Measurements from ENCODE around the gene PDZD8. TPM values are rescaled to one million over a fixed set of nuclear protein-coding genes. Genes with fewer than 3 reads are reported as not detected.

Gene PDZD8
- total RNA-seq, 1 donor from 2014 or later: 27.0 TPM

DNA sequence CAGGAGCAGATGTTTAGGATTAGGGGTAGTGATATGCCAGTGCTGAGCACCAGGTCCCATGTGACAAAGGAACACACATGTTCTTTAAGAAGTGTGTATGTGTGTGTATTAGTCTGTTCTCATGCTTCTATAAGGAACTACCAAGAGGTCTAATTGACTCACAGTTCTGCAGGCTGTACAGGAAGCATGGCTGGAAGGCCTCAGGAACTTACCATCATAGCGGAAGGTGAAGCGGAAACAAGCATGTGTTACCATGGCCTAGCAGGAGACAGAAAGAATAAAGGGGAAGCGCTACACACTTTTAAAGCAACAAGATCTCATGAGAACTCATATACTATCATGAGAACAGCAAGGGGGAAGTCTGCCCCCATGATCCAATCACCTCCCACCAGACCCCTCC is 22.8 kb upstream of the PDZD8 start:
- TF ChIP-seq POLR2AphosphoS5 (IDR thresholded peaks at IDR 0.05; ENCODE audit: insufficient read depth in 1 of 2, low read depth in 1 of 2) (no peak), POLR2A (IDR thresholded peaks at IDR 0.05) (no peak)
- TF ChIP-seq, protein P1, sequence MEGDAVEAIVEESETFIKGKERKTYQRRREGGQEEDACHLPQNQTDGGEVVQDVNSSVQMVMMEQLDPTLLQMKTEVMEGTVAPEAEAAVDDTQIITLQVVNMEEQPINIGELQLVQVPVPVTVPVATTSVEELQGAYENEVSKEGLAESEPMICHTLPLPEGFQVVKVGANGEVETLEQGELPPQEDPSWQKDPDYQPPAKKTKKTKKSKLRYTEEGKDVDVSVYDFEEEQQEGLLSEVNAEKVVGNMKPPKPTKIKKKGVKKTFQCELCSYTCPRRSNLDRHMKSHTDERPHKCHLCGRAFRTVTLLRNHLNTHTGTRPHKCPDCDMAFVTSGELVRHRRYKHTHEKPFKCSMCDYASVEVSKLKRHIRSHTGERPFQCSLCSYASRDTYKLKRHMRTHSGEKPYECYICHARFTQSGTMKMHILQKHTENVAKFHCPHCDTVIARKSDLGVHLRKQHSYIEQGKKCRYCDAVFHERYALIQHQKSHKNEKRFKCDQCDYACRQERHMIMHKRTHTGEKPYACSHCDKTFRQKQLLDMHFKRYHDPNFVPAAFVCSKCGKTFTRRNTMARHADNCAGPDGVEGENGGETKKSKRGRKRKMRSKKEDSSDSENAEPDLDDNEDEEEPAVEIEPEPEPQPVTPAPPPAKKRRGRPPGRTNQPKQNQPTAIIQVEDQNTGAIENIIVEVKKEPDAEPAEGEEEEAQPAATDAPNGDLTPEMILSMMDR (IDR thresholded peaks at IDR 0.05): no peak
- no peak overlapping the region for H3K27ac ChIP-seq
- intact Hi-C loops (cut with DNase I): no loop called here
- H3K27me3 ChIP-seq: no peaks in the 10 kb centered on the region
- DNase-seq (ENCODE audit: extremely low spot score in 2 of 2): no peak
- no peaks in the 10 kb centered on the region for H3K36me3 ChIP-seq
- no peak overlapping the region for H3K4me3 ChIP-seq
- H3K4me1 ChIP-seq: no peaks in the 10 kb centered on the region
- H3K9me3 ChIP-seq: no peaks in the 10 kb centered on the region

GRCh38 chr10:117391436-117392205 is 16.4 kb upstream of the PDZD8 start:
- intact Hi-C loops (cut with DNase I): no loop called here
- H3K36me3 ChIP-seq: no peaks in the 10 kb centered on the region
- peaks cover 6% of the 10 kb centered on the region for H3K4me1 ChIP-seq
- no peaks in the 10 kb centered on the region for H3K27me3 ChIP-seq
- H3K4me3 ChIP-seq: no peak overlapping the region
- DNase-seq (ENCODE audit: extremely low spot score in 2 of 2): no peak
- H3K27ac ChIP-seq: no peak overlapping the region
- TF ChIP-seq, protein P1 (IDR thresholded peaks at IDR 0.05): no peak
- no peak for TF ChIP-seq POLR2AphosphoS5 (IDR thresholded peaks at IDR 0.05; ENCODE audit: insufficient read depth in 1 of 2, low read depth in 1 of 2)
- H3K9me3 ChIP-seq: no peaks in the 10 kb centered on the region

DNA sequence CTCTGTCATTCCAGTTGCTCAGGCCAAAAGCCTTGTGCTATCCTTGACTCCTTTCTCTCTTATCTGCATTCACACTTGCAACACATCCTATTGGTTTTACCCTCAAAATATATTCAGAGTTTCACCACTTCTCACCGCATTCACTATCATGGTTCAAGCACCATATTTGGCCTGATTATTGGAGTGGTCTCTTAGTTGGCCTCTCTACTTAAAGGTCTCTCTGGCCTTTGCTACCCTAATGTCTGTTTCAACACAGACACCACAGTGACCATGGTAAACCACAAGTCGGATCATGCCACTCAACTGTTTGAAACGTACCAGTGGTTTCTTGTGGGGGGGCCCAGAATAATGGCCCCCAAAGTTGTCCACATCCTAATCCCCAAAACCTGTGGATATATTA is 15.2 kb upstream of the PDZD8 start:
- Histone ChIP-seq H3K36me3 (no peaks in the 10 kb centered on the region), H3K4me1 (peaks cover 6% of the 10 kb centered on the region), H3K27me3 (no peaks in the 10 kb centered on the region), H3K9me3 (no peaks in the 10 kb centered on the region), H3K27ac (no peak overlapping the region), H3K4me3 (no peak overlapping the region)
- no peak for DNase-seq (ENCODE audit: extremely low spot score in 2 of 2)
- intact Hi-C loops (cut with DNase I): no loop called here
- TF ChIP-seq, protein P1 (IDR thresholded peaks at IDR 0.05): no peak
- TF ChIP-seq POLR2A (IDR thresholded peaks at IDR 0.05) (no peak), POLR2AphosphoS5 (IDR thresholded peaks at IDR 0.05; ENCODE audit: insufficient read depth in 1 of 2, low read depth in 1 of 2) (no peak)

DNA sequence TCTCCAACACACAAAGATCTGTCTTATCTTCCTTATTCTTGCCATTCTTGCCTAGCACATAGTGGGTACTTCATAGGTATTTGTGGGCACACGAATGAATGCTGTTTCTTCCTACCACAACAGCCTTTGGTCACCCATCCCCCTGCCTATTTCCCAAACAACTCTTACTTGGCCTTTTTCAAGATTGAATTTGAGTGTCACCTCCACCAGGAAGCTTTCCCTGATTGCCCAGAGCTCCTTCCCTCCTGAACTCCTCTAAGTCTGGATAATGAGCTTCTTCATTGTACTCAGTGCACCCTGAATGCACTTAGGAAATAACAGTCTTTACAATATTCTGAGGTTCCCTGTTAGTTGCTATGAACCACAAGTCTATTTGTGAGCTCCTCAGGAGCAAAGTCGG is 11.6 kb upstream of the PDZD8 start:
- Histone ChIP-seq H3K27ac (no peak overlapping the region), H3K4me1 (peaks cover 6% of the 10 kb centered on the region), H3K9me3 (no peaks in the 10 kb centered on the region), H3K36me3 (no peaks in the 10 kb centered on the region), H3K27me3 (no peaks in the 10 kb centered on the region), H3K4me3 (no peak overlapping the region)
- DNase-seq (ENCODE audit: extremely low spot score in 2 of 2): no peak
- TF ChIP-seq, protein P1 (IDR thresholded peaks at IDR 0.05): no peak
- no peak for TF ChIP-seq POLR2AphosphoS5 (IDR thresholded peaks at IDR 0.05; ENCODE audit: insufficient read depth in 1 of 2, low read depth in 1 of 2)
- intact Hi-C loops (cut with DNase I): no loop called here

DNA sequence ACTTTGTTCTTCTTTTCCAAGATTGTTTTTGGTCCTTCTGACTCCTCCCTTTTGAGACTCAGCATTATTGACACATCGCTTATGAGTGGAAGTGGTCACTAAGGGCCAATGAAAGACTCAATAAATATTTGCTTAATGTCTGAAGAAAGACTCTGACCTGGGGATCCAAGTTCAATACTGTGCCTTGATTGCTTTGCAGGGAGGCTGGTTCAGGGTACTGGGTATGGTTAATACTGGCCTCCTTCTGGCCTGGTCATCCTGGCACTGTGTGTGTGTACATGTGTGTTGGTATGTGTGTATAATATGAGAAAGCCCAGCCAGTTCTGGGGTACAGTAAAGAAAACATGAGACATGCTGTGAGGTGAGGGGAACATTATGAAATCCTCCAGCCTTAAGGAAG is 7.6 kb upstream of the PDZD8 start:
- H3K36me3 ChIP-seq: no peaks in the 10 kb centered on the region
- no peaks in the 10 kb centered on the region for H3K9me3 ChIP-seq
- no peak overlapping the region for H3K4me3 ChIP-seq
- no peaks in the 10 kb centered on the region for H3K4me1 ChIP-seq
- H3K27me3 ChIP-seq: no peaks in the 10 kb centered on the region
- no peak for DNase-seq (ENCODE audit: extremely low spot score in 2 of 2)
- intact Hi-C loops (cut with DNase I): no loop called here
- no peak overlapping the region for H3K27ac ChIP-seq
- no peak for TF ChIP-seq POLR2A (IDR thresholded peaks at IDR 0.05)
- TF ChIP-seq, protein P1 (IDR thresholded peaks at IDR 0.05): no peak
- TF ChIP-seq POLR2AphosphoS5 (IDR thresholded peaks at IDR 0.05; ENCODE audit: insufficient read depth in 1 of 2, low read depth in 1 of 2): no peak
